Measurements from ENCODE around the gene WDSUB1. TPM values are rescaled to one million over a fixed set of nuclear protein-coding genes. Genes with fewer than 3 reads are reported as not detected.

WDSUB1 gene
- total RNA-seq, 4 donors from 2014 or later = 2.8 to 7.6 (median 5.5) TPM

GRCh38 chr2:159196393-159196925 is 90.0 kb downstream of the WDSUB1 start:
- WGBS, 2 donors = 93 to 99% methylated on average over 14 of the region's 14 CpGs

DNA sequence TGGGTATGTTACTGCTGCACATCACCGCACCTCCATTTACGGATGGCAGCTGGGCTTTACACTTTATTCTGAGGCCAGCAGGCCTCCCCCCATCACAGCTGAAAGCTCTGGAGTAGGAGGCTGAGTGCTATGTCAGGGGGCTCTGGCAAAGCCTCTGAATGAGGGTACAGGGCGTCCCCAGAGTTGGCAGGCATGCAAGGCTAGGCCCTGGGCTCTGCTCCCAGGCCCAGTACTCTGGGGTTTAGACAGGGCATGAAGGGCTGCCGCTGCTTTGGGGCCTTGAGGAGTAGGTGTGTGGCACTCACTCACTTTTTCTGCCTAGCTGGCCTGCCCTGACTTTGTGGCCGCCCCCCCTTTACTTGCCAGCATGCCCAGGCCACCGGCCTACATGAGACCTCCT is 90.8 kb downstream of the WDSUB1 start:
- no peak for TF ChIP-seq POLR2A (IDR thresholded peaks at IDR 0.05)
- TF ChIP-seq, protein P1, sequence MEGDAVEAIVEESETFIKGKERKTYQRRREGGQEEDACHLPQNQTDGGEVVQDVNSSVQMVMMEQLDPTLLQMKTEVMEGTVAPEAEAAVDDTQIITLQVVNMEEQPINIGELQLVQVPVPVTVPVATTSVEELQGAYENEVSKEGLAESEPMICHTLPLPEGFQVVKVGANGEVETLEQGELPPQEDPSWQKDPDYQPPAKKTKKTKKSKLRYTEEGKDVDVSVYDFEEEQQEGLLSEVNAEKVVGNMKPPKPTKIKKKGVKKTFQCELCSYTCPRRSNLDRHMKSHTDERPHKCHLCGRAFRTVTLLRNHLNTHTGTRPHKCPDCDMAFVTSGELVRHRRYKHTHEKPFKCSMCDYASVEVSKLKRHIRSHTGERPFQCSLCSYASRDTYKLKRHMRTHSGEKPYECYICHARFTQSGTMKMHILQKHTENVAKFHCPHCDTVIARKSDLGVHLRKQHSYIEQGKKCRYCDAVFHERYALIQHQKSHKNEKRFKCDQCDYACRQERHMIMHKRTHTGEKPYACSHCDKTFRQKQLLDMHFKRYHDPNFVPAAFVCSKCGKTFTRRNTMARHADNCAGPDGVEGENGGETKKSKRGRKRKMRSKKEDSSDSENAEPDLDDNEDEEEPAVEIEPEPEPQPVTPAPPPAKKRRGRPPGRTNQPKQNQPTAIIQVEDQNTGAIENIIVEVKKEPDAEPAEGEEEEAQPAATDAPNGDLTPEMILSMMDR (IDR thresholded peaks at IDR 0.05) = no peak
- H3K4me3 ChIP-seq (ENCODE audit: low read depth, poor library complexity, severe bottlenecking) = no peak overlapping the region
- WGBS, 2 donors = 92% methylated on average over 6 of the region's 6 CpGs
- no peak for DNase-seq (ENCODE audit: low spot score in 2 of 2)
- intact Hi-C loops (cut with DNase I; ENCODE audit: low total_unique reads) = no loop called here

More at GRCh38 chr2:159196393-159196925, 90.0 kb downstream of the WDSUB1 start:
- no peak for DNase-seq (ENCODE audit: low spot score in 2 of 2)
- TF ChIP-seq POLR2A (IDR thresholded peaks at IDR 0.05) = no peak
- TF ChIP-seq, protein P1 (IDR thresholded peaks at IDR 0.05) = no peak
- intact Hi-C loops (cut with DNase I; ENCODE audit: low total_unique reads) = no loop called here
- no peak overlapping the region for H3K4me3 ChIP-seq (ENCODE audit: low read depth, poor library complexity, severe bottlenecking)

DNA sequence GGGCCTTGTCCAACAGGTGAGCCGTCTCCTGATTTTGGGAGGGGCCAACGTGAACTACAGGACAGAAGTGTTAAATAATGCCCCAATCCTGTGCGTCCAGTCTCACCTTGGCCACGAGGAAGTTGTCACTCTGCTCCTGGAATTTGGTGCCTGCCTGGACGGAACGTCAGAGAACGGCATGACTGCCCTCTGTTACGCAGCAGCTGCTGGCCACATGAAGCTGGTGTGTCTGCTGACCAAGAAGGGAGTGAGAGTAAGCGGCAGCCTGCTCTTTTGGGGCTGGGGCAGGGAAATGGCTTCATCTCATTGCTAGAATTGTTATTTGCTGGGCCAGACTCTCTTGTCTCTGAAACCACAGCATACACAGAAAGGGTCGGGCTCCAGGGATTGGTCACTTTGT is 92.3 kb downstream of the WDSUB1 start:
- no peak for DNase-seq (ENCODE audit: low spot score in 2 of 2)
- 91 to 92% methylated on average over 10 of the region's 10 CpGs for WGBS, 2 donors
- intact Hi-C loops (cut with DNase I; ENCODE audit: low total_unique reads) = no loop called here
- TF ChIP-seq, protein P1 (IDR thresholded peaks at IDR 0.05) = no peak
- TF ChIP-seq POLR2A (IDR thresholded peaks at IDR 0.05) = no peak
- H3K4me3 ChIP-seq (ENCODE audit: low read depth, poor library complexity, severe bottlenecking) = no peak overlapping the region

DNA sequence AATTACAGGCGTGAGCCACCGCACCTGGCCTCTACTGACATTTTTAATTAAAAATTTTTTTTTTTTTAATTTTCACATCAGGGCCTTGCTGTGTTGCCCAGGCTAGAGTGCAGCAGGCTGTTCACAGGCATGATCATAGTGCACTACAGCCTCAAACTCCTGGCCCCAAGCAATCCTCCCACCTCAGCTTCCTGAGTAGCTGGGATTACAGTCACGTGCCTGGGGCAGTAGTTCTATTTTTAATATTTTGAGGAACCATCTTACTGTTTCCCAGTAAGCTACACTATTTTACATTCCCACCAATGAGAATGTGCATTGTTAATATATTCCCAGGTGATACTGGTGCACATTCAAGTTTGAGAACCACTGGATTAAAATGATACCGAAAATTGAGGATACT is 92.7 kb downstream of the WDSUB1 start:
- WGBS, 2 donors = 94% methylated on average over 4 of the region's 4 CpGs
- no peak overlapping the region for H3K4me3 ChIP-seq (ENCODE audit: low read depth, poor library complexity, severe bottlenecking)
- intact Hi-C loops (cut with DNase I; ENCODE audit: low total_unique reads) = no loop called here
- TF ChIP-seq, protein P1 (IDR thresholded peaks at IDR 0.05) = no peak
- no peak for TF ChIP-seq POLR2A (IDR thresholded peaks at IDR 0.05)
- no peak for DNase-seq (ENCODE audit: low spot score in 2 of 2)

- 89 to 92% methylated on average over 12 of the region's 12 CpGs for WGBS, 2 donors
- intact Hi-C loops (cut with DNase I; ENCODE audit: low total_unique reads) = no loop called here
- no peak for TF ChIP-seq POLR2A (IDR thresholded peaks at IDR 0.05)
- TF ChIP-seq, protein P1 (IDR thresholded peaks at IDR 0.05) = no peak
- DNase-seq (ENCODE audit: low spot score in 2 of 2) = no peak
- H3K4me3 ChIP-seq (ENCODE audit: low read depth, poor library complexity, severe bottlenecking) = no peak overlapping the region
Observed at GRCh38 chr2:159192371-159192918, 94.1 kb downstream of the WDSUB1 start.

DNA sequence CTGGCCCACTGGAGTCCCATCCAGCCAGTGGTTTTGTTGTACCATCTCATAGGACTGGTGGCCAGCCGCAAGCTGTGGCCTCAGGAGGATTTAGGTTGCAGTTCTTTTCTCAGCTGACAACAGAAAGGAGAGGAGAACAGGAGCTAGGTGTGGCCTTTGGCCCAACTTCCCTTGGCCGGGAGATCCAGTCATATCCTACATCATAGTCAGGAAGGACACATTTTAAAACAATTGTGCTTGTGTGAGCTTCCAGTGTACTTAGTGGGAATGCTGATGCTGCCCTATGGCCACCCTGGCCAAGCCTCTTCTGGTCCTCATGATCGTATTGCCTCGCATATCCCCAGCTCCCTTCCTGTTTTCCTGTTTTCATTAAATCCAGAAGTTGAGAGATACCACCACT is 98.1 kb downstream of the WDSUB1 start:
- intact Hi-C loops (cut with DNase I; ENCODE audit: low total_unique reads) = no loop called here
- DNase-seq (ENCODE audit: low spot score in 2 of 2) = no peak
- H3K4me3 ChIP-seq (ENCODE audit: low read depth, poor library complexity, severe bottlenecking) = no peak overlapping the region
- 60 to 71% methylated on average over 4 of the region's 4 CpGs for WGBS, 2 donors
- no peak for TF ChIP-seq POLR2A (IDR thresholded peaks at IDR 0.05)
- TF ChIP-seq, protein P1 (IDR thresholded peaks at IDR 0.05) = no peak
